A549 (cell line): ENCODE results near the gene TMEM129. TPM values are rescaled to one million over a fixed set of nuclear protein-coding genes. Genes with fewer than 3 reads are reported as not detected.

Experiments
- ATAC-seq, 2 experiments: fragments of 200-7000 bp in 1 of 2; fragments of >200 bp in 1 of 2; cut with Nextera tagmentation in 1 of 2; cut with Tn5 transposase in 1 of 2; 3 replicates each; pipeline versions ENCODE4 v1.8.0 to v1.9.1; 2018 to 2020; ENCODE audit warnings: mild to moderate bottlenecking in 1 of 2, moderate library complexity in 1 of 2
- CTCF ChIA-PET: fragments of 300-600 bp; sonication (Branson Sonifier 250); formaldehyde crosslinking; extraction: SDS; loops from one replicate; lab custom pipeline; 2021; ENCODE audit warnings: antibody characterized with exemption, inconsistent platforms; lab: Yijun Ruan, JAX
- POLR2A ChIA-PET: fragments of 350-600 bp; formaldehyde crosslinking; extraction: SDS; loops from one replicate; lab custom pipeline; 2021; ENCODE audit warnings: antibody characterized with exemption, inconsistent platforms; lab: Yijun Ruan, JAX
- DNase-seq, 2 experiments: peaks; one replicate each; pipeline versions ENCODE4 v3.0.0 to v3.0.0-alpha.2; 2011 to 2016; ENCODE audit warnings: low read depth in 1 of 2, low spot score in 1 of 2
- FAIRE-seq: peaks from 2 replicates; lab custom pipeline; 2011; peaks lifted over from hg19 to GRCh38; lab: Jason Lieb, UNC
- H3K27ac ChIP-seq, 2 experiments: fragments of >200 bp; sonication (Bioruptor Twin); formaldehyde crosslinking; 3 replicates each; pipeline ENCODE4 v1.5.1; 2016 to 2017
- H3K4me1 ChIP-seq: fragments of >200 bp; sonication (Bioruptor Twin); formaldehyde crosslinking; 3 replicates; pipeline ENCODE4 v1.6.1; 2016
- H3K4me2 ChIP-seq: fragments of >200 bp; sonication (Bioruptor Twin); formaldehyde crosslinking; 3 replicates; pipeline ENCODE4 v1.6.1; 2016
- H3K4me3 ChIP-seq: fragments of >200 bp; sonication (Bioruptor Twin); formaldehyde crosslinking; 3 replicates; pipeline ENCODE4 v1.5.1; 2016
- H3K9me3 ChIP-seq: fragments of >200 bp; sonication (Bioruptor Twin); formaldehyde crosslinking; 3 replicates; pipeline ENCODE4 v1.6.1; 2016
- CBX8 ChIP-seq: fragments of 200-600 bp; sonication (generic); IDR thresholded peaks from 2 replicates; pipeline ENCODE4 v1.6.1; 2016
- CHD4 ChIP-seq: fragments of 200-600 bp; sonication (generic); IDR thresholded peaks from 2 replicates; pipeline ENCODE4 v1.6.1; 2016; ENCODE audit warnings: antibody characterized with exemption, mild to moderate bottlenecking, borderline replicate concordance
- CTCF ChIP-seq: fragments of >200 bp; sonication (Bioruptor Twin); formaldehyde crosslinking; IDR thresholded peaks from 3 replicates; pipeline ENCODE4 v1.5.1; 2016
- ELK1 ChIP-seq: fragments of 150-350 bp; IDR thresholded peaks from 2 replicates; pipeline ENCODE4 v1.6.1; 2014; ENCODE audit warnings: low read depth, mild to moderate bottlenecking, low read length
- GATA3 ChIP-seq: IDR thresholded peaks from 2 replicates; pipeline ENCODE4 v1.6.1; 2012; ENCODE audit warnings: borderline replicate concordance
- HMGXB4 ChIP-seq: fragments of 250-450 bp; sonication (Bioruptor Pico); IDR thresholded peaks from 2 replicates; pipeline ENCODE4 v1.5.0; 2021; ENCODE audit warnings: mild to moderate bottlenecking, moderate library complexity, borderline replicate concordance
- HOXB13 ChIP-seq: fragments of 250-450 bp; sonication (Bioruptor Pico); IDR thresholded peaks from 2 replicates; pipeline ENCODE4 v1.5.0; 2020; ENCODE audit warnings: low read depth, mild to moderate bottlenecking, moderate library complexity
- HOXB5 ChIP-seq: fragments of 250-450 bp; sonication (Bioruptor Pico); IDR thresholded peaks from 2 replicates; pipeline ENCODE4 v1.5.0; 2020; ENCODE audit warnings: mild to moderate bottlenecking, moderate library complexity
- JUNB ChIP-seq: fragments of >200 bp; sonication (Bioruptor Twin); formaldehyde crosslinking; IDR thresholded peaks from 2 replicates; pipeline ENCODE4 v1.6.1; 2016
- KDM1A ChIP-seq: fragments of 200-600 bp; sonication (generic); IDR thresholded peaks from 2 replicates; pipeline ENCODE4 v1.6.1; 2016; ENCODE audit warnings: low read depth, mild to moderate bottlenecking
- KDM5A ChIP-seq: fragments of 200-600 bp; sonication (generic); IDR thresholded peaks from 2 replicates; pipeline ENCODE4 v1.6.1; 2016; ENCODE audit warnings: antibody characterized with exemption, mild to moderate bottlenecking
- POLR2AphosphoS2 ChIP-seq: conservative IDR thresholded peaks from 2 replicates; pipeline ENCODE4 v1.6.1; 2012; ENCODE audit warnings: low read length, improper control_type of control experiment, inconsistent platforms
- RAD21 ChIP-seq, 2 experiments: fragments of >200 bp in 1 of 2; sonication (Bioruptor Twin) in 1 of 2; formaldehyde crosslinking in 1 of 2; IDR thresholded peaks in 1 of 2; conservative IDR thresholded peaks in 1 of 2; 2 replicates in 1 of 2; 3 replicates in 1 of 2; pipeline ENCODE4 v1.6.1; 2012 to 2018; ENCODE audit warnings: inconsistent platforms in 1 of 2
- RCOR1 ChIP-seq: fragments of 150-350 bp; IDR thresholded peaks from 2 replicates; pipeline ENCODE4 v1.6.1; 2014; ENCODE audit warnings: antibody characterized with exemption, low read length, low read depth
- RNF2 ChIP-seq: fragments of 200-600 bp; sonication (generic); IDR thresholded peaks from 2 replicates; pipeline ENCODE4 v1.6.1; 2016; ENCODE audit warnings: low read depth, mild to moderate bottlenecking, antibody characterized with exemption, moderate library complexity, borderline replicate concordance
- SREBF2 ChIP-seq: fragments of 450-650 bp; IDR thresholded peaks from 2 replicates; pipeline ENCODE4 v1.6.1; 2014; ENCODE audit warnings: mild to moderate bottlenecking, moderate library complexity
- USF2 ChIP-seq: fragments of 450-650 bp; IDR thresholded peaks from 2 replicates; pipeline ENCODE4 v1.6.1; 2014; ENCODE audit warnings: antibody characterized with exemption
- WGBS: methylation state at CpG from one replicate; pipeline ENCODE4 v1.1.6; 2017; ENCODE audit errors: missing lambda C conversion rate; 5-methylcytosine and 5-hydroxymethylcytosine counted together
- polyA plus RNA-seq, 4 experiments: library from polyadenylated mRNA; depleted of rRNA in 3 of 4; stranded (reverse); fragments of >200 nt; fragmentation: RNase III in 1 of 4; extraction: RNeasy Plus Mini Kit Qiagen cat#74134 plus additional on column Dnase treatment in 1 of 4; gene quantifications; 2 replicates in 3 of 4; 3 replicates in 1 of 4; pipeline ENCODE4 v1.2.3, GENCODE V29; 2011 to 2017

TMEM129 gene
- polyA plus RNA-seq, 2 of the 4 experiments (the other 2 are of a cell fraction) = 12.7 to 20.4 TPM

- H3K4me2 ChIP-seq = no peak overlapping the region
- TF ChIP-seq RCOR1 (no peak), CTCF (no peak), RNF2 (no peak), HOXB5 (CRISPR knock-in tag) (no peak), KDM1A (no peak), SREBF2 (no peak), KDM5A (no peak), USF2 (no peak)
- peak overlapping the region in 1 of 2 experiments; percentile 63; a peak in 2 of 6 replicates for H3K27ac ChIP-seq
- peaks cover 38% of the 10 kb centered on the region for H3K4me1 ChIP-seq
- no peaks in the 10 kb centered on the region for H3K9me3 ChIP-seq
- FAIRE-seq (no peak), ATAC-seq (no peak), DNase-seq (no peak)
- CTCF ChIA-PET = no interaction called here
- H3K4me3 ChIP-seq = no peak overlapping the region
- POLR2A ChIA-PET = no interaction called here
- WGBS = 87% methylated on average over 3 of the region's 31 CpGs
Measured at GRCh38 chr4:1763070-1763549, 42.0 kb upstream of the TMEM129 start.

DNA sequence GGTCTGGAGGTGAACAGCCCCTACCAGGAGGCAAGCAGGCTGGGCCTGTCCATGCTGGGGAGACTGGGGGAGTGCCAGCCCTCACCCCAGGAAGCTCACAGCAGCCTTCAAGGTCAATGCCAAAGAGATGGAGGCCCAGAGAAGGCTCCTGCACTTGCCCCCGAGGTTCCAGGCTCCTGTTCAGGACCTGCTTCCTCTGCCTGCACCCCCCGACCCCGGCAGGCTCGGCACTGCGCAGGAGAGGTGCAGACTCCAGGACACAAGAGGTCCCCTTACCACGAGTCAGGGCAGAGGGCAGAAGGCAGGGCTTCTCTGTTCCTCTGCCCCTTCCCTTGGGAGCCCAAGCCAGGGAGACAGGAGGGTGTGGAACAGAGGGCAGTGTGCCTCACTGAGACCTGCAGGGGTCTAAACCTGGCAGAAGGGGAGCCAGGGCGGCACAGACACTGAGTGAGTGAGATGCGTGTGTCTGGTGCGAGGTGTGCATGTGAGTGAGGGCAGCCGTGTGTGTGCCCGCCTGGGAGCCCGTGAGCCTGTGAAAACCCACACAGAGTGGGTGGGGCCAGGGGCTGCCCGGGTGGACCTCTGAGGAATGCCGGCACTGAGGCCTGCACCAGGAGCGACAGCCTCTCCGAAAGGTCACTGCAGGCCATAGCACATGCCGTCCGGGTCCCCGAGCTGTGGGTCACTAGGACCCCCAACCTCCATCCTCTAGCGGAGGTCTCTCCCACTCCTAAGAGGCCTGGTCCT lies 41.3 kb upstream of the TMEM129 start:
- DNase-seq (no peak), ATAC-seq (no peak), FAIRE-seq (no peak)
- Histone ChIP-seq H3K4me3 (no peak overlapping the region), H3K4me2 (no peak overlapping the region), H3K4me1 (peaks cover 40% of the 10 kb centered on the region), H3K9me3 (no peaks in the 10 kb centered on the region), H3K27ac (peak overlapping the region in 1 of 2 experiments; percentile 63; a peak in 1 of 6 replicates)
- 80% methylated on average over 1 of the region's 20 CpGs for WGBS
- TF ChIP-seq HMGXB4 (CRISPR knock-in tag) (no peak), ELK1 (no peak), GATA3 (no peak), POLR2AphosphoS2 (no peak), USF2 (no peak), HOXB13 (CRISPR knock-in tag) (no peak), JUNB (no peak), CHD4 (no peak), RAD21 (conservative IDR thresholded peaks at IDR 0.05 in 1 of 2, IDR thresholded peaks at IDR 0.05 in 1 of 2) (no peak), KDM1A (no peak), CBX8 (no peak)
- ChIA-PET CTCF (interaction anchor here (0.6 kb wide), 1 partner anchor 20 kb away, joined by 3 read pairs; no protein-coding TSS in a partner anchor), POLR2A (no interaction called here)
